ENCODE measurements around the gene EEIG2.
"Not testable (repeated sequence)": the region's sequence is repeated elsewhere in the genome, so short reads cannot be mapped to it uniquely, and the experiment has no call there.

EEIG2 gene

DNA sequence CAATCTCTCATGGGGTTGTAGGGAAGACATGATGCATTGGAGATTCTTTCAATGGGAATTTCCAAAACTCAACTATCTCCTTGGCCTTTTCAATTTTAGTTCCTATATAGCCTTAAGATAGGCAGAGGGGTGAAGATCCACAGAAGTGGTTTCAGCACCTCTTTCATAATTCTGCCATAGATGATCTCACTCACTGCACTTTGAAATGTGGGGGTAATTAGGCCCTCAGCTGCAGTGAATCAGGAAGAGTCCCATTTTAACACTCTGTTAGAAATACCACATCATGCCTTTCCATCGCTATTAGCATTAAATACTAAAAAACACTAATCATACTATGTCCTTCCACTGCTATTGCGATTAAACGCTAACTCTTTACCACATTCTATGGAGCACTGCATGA, 25.1 kb upstream of the EEIG2 start:
- DNase-seq (ENCODE audit: insufficient read length, low spot score), result no peak
- TF ChIP-seq, protein P1, sequence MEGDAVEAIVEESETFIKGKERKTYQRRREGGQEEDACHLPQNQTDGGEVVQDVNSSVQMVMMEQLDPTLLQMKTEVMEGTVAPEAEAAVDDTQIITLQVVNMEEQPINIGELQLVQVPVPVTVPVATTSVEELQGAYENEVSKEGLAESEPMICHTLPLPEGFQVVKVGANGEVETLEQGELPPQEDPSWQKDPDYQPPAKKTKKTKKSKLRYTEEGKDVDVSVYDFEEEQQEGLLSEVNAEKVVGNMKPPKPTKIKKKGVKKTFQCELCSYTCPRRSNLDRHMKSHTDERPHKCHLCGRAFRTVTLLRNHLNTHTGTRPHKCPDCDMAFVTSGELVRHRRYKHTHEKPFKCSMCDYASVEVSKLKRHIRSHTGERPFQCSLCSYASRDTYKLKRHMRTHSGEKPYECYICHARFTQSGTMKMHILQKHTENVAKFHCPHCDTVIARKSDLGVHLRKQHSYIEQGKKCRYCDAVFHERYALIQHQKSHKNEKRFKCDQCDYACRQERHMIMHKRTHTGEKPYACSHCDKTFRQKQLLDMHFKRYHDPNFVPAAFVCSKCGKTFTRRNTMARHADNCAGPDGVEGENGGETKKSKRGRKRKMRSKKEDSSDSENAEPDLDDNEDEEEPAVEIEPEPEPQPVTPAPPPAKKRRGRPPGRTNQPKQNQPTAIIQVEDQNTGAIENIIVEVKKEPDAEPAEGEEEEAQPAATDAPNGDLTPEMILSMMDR (IDR thresholded peaks at IDR 0.05; ENCODE audit: insufficient read depth, missing control alignments), result no peak
- no peak for FAIRE-seq

DNA sequence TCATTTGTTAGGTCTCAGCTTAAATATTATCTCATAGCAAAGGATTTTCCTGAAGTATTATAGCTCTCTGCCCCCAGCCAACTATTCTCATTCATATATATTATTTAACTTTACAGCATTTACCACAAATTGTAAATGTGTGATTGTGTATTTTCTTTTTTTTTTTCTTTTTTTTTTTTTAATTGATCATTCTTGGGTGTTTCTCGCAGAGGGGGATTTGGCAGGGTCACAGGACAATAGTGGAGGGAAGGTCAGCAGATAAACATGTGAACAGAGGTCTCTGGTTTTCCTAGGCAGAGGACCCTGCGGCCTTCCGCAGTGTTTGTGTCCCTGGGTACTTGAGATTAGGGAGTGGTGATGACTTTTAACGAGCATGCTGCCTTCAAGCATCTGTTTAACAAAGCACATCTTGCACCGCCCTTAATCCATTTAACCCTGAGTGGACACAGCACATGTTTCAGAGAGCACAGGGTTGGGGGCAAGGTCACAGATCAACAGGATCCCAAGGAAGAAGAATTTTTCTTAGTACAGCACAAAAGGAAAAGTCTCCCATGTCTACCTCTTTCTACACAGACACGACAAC, 24.5 kb upstream of the EEIG2 start:
- FAIRE-seq; DNase-seq (ENCODE audit: insufficient read length, low spot score): not testable (repeated sequence)

DNA sequence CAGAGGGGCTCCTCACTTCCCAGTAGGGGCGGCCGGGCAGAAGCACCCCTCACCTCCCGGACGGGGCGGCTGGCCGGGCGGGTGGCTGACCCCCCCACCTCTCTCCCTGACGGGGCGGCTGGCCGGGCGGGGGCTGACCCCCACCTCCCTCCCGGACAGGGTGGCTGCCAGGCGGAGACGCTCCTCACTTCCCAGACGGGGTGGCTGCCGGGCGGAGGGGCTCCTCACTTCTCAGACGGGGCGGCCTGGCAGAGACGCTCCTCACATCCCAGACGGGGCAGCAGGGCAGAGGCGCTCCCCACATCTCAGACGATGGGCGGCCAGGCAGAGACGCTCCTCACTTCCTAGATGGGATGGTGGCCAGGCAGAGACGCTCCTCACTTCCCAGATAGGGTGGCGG, 23.9 kb upstream of the EEIG2 start:
- DNase-seq (ENCODE audit: insufficient read length, low spot score); FAIRE-seq: not testable (repeated sequence)

DNA sequence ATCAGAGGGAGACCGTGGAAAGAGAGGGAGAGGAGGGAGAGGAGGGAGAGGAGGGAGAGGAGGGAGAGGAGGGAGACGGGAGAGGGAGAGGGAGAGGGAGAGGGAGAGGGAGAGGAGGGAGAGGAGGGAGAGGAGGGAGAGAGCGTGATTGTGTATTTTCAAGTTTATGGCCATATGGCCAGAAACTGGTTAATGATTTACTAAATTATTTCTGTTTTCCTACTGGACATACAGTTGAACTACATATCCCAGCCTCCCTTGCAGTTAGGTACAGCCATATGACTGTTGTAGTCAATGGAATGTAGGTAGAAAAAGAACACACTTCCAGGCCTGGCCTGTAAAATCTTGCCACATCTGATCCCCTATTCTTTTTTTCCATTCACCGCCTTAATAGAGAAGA, 23.1 kb upstream of the EEIG2 start:
- FAIRE-seq; DNase-seq (ENCODE audit: insufficient read length, low spot score): not testable (repeated sequence)

GRCh38 chr1:108537976-108538375, 21.9 kb upstream of the EEIG2 start:
- TF ChIP-seq, protein P1 (IDR thresholded peaks at IDR 0.05; ENCODE audit: insufficient read depth, missing control alignments), result no peak
- no peak for DNase-seq (ENCODE audit: insufficient read length, low spot score)
- no peak for FAIRE-seq

DNA sequence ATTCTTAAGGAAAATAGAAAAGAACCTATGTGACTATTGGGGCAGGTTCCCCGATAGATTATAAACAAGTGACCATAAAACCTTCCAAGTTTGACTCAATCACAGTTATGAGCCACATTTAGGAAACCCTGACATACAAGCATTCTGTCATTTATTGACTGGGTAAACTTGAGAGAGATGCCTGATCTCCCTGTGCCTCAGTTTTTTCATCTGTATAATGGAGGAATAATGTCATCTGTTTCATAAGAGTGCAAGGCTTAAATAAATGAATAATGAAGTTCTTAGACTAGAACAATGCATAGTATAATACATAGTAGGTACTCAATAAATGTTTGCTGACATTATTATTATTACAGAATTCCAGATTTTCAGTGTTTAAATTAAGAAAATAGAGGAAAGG, 18.9 kb upstream of the EEIG2 start:
- DNase-seq (ENCODE audit: insufficient read length, low spot score) (no peak), FAIRE-seq (no peak)
- TF ChIP-seq, protein P1 (IDR thresholded peaks at IDR 0.05; ENCODE audit: insufficient read depth, missing control alignments), result no peak

GRCh38 chr1:108541861-108542260, 18.0 kb upstream of the EEIG2 start:
- TF ChIP-seq, protein P1 (IDR thresholded peaks at IDR 0.05; ENCODE audit: insufficient read depth, missing control alignments), result no peak
- no peak for FAIRE-seq
- DNase-seq (ENCODE audit: insufficient read length, low spot score), result no peak

DNA sequence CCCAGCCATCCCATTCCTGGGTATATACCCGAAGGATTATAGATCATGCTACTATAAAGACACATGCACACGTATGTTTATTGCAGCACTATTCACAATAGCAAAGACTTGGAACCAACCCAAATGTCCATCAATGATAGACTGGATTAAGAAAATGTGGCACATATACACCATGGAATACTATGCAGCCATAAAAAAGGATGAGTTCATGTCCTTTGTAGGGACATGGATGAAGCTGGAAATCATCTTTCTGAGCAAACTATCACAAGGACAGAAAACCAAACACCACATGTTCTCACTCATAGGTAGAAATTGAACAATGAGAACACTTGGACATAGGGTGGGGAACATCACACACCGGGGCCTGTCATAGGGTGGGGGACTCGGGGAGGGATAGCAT, 12.4 kb upstream of the EEIG2 start:
- not testable (repeated sequence) for DNase-seq (ENCODE audit: insufficient read length, low spot score); FAIRE-seq

DNA sequence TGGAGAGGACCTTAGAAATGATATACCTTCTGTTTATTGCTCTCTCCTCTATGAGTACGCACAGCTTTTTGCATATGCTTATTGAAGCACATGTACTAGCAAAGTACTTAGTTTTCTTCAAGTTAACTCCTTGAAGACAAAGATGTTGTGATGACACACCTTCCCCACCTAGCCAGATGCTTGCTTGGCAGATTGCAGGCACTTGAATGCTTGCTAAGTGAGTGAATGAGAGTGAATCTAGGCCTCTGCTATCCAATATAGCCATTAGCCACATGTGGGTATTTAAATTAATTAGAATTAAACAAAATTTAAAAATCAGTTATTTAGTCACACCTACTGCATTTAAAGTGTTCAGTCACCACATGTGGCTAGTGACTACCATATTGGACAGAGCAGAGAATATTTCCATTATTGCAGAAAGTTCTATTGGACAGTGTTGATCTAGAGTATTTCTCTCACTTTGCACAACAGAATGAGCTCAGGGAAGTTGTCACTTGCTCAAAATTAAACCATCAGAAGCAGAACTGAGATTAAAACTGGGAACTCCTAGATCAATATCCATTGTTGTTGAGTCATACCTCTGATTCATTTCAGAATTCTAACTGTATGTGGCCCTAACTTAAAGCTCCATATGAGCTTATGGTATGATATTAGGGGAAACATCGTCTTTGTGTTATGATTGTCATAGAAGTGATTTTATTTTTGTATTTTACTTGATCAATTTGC, 8.6 kb upstream of the EEIG2 start:
- TF ChIP-seq, protein P1 (IDR thresholded peaks at IDR 0.05; ENCODE audit: insufficient read depth, missing control alignments), result no peak
- DNase-seq (ENCODE audit: insufficient read length, low spot score) (no peak), FAIRE-seq (no peak)

Measured in D721Med (cell line).